Medulla oblongata (tissue), 1 donor: ENCODE measurements around the gene CDH23.

ENCODE experiments used
- DNase-seq: peaks from one replicate; pipeline ENCODE4 v3.0.0-alpha.2; 2015; ENCODE audit errors: extremely low spot score

Gene CDH23

DNA sequence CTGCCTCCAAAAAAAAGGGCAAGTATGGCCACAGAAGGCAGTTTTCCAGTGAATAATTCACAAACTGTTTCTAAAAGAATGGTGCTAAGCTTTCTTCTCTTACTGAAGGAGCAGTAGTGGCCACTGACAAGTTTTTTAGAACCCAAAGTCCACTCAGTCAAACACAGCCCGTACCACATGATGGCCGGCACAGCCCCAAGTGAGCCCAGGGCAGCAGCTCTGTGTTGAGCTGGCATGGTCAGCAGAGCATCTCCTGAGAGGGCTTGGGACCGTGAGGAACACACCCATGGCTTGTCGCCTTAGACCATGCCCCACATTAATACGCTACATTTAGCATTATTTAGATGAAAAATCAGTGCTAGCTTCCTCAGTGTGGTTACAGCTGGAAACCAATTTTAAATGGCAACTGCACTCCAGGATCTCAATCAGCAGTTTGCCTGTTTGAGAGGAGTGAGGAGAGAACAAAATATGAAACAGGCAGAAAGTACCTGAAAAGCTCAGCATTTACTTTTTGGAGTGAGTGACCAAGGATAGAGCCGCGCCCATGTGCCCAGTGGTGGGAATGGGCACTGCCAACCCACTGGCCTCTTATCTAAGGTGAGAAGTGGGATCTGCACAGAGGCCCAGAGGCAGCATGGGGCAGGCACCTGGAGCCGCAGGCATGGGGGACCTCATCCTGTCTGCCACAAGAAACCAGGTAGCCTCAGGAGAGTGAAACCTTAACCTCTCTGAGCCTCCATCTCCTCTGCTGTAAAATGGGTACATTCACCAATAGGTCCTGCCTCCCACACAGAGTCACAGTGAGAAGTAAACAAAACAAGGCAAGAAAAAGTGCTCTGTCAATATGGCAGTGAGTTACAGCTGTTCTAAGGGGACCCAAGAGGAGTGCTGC is 437.0 kb downstream of the CDH23 start:
- no peak for DNase-seq

- DNase-seq, result no peak
Measured at GRCh38 chr10:71834343-71834674, 437.6 kb downstream of the CDH23 start.

- DNase-seq, result peak; percentile 96
Measured at GRCh38 chr10:71835671-71836595, 439.2 kb downstream of the CDH23 start.

DNA sequence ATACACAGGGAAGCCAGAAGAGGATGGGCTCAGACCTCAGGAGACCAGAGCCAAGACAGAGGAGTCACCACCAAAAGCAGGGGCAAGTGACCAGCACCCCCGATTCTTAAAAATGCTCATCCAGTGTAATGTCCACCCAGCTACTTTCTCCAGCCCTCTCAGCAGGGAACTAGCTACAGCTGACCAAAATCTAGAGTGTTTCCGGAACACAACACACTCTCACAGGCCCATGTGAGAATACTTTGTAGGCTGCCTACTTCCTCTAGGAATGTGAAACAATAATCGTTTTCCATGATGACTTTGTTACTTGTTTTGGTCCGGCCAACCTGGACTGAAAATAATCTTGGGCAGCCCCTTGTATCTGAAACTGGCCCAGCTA is 439.9 kb downstream of the CDH23 start:
- DNase-seq, result no peak

GRCh38 chr10:71837098-71837827 is 440.5 kb downstream of the CDH23 start:
- no peak for DNase-seq

DNA sequence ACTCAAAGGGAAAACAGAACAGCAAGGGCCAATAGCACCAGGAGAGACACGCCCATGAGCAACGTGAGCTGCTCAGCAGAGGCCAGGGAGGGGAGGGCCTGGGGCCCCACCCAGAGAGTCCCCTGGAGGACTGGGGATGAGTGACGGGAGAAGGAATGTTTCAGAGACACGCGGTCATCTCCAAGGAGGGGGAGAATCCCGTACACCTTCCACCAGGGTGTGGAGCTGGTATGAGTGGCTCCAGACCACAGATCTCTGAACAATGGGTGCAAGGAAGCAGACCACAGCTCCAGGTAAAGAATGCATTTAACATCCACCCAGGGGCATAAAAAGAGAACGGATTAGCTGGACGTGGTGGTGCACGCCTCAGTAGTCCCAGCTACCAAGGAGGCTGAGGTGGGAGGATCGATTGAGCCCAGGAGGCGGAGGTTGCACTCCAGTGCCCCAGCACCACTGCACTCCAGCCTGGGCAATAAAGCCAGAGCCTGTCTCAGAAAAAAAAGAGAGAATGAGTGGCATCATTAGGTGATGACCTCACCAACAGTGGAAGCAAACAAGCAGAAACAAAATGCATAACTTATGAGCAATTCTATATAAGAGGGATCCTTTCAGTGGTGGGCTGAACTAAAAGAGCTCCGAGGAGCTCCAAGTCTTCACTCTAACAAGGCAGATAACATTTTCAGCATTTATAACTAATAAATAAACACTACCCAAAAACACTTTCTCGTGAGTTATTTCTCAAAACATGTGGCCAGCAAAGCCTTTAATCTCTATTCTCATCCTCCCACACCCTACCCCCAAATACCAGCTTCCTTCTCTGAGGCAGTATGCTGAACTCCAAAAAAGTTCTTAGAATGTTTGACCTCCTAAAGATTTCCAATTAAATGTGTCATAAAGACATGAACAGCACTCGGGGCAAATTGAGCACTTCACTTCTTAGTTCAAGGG is 441.8 kb downstream of the CDH23 start:
- no peak for DNase-seq

- DNase-seq, result peak; percentile 92
Measured at GRCh38 chr10:71840177-71840957, 443.6 kb downstream of the CDH23 start.

- peak; percentile 54 for DNase-seq
Measured at GRCh38 chr10:71840958-71841335, 444.2 kb downstream of the CDH23 start.

DNA sequence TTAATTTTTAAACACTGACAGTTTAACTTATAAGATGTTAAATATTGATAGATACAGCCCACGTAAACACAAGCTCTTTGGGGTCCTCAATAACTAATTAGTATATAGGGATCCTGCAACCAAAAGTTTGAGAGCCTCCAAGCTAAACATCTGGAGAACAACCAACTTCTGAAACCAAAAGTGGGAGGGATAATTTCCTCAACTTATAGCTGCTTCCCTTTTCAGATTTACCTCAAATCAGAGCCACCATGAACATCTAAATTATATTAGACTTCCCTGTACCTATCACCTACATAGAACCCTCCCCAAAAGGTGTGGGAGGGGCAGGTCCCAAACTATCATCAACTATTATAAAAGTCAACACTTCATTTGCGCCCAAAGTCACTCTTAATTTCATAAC is 445.7 kb downstream of the CDH23 start:
- no peak for DNase-seq

DNA sequence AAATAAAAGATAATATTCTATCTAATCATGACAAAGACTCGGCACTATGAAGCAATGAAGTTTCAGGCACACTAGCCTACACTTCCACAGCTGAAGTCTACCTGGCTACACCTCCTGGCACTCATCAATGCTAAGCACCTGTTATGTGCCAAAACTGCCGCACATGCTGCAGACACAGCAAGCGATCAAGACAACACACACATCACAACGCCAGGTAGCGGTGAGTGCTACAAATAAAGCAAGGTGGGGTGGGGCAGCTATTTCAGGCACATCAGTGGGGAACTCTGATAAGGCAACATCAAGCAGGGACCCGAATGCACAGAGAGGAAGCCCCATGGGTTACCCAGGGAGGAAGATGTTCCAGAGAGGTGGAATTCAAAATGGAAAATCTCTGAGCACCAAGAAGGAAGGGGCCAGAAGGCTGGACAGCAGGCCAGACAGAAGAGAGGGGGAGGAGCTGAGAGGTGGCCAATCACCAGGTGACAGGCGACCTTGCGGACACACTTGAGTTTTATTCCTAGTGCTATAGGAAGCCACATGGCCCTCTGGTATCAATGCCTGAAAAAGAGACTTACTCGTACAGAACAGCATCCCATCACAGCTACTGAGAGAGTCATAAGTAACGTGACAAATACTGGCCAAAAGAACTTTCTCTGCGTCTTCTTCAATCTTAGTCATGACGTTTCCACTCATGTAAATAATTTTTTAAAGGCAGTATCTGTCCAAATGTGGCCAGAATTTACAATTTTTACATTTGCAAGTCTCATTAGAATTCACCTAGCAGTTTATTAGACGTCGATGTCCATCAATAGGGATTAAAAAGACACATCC is 446.4 kb downstream of the CDH23 start:
- no peak for DNase-seq

- no peak for DNase-seq
Measured at GRCh38 chr10:71844084-71844483, 447.4 kb downstream of the CDH23 start.

DNA sequence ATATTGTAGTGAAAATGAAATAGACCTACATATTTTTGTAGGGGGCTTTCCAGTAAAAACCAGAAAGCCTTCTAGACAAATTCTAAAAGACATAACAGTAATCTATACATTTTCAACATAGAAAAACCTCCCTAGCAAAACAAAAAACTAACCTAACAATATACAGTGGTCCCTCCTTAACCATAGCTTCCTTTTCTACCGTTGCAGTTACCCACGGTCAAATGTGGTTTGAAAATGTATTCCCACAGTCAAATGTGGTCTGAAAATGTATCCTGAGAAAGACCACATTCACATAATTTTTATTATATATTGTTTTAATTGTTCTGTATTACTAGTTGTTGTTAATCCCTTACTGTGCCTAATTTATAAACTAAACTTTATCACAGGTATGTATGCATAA is 448.0 kb downstream of the CDH23 start:
- no peak for DNase-seq

DNA sequence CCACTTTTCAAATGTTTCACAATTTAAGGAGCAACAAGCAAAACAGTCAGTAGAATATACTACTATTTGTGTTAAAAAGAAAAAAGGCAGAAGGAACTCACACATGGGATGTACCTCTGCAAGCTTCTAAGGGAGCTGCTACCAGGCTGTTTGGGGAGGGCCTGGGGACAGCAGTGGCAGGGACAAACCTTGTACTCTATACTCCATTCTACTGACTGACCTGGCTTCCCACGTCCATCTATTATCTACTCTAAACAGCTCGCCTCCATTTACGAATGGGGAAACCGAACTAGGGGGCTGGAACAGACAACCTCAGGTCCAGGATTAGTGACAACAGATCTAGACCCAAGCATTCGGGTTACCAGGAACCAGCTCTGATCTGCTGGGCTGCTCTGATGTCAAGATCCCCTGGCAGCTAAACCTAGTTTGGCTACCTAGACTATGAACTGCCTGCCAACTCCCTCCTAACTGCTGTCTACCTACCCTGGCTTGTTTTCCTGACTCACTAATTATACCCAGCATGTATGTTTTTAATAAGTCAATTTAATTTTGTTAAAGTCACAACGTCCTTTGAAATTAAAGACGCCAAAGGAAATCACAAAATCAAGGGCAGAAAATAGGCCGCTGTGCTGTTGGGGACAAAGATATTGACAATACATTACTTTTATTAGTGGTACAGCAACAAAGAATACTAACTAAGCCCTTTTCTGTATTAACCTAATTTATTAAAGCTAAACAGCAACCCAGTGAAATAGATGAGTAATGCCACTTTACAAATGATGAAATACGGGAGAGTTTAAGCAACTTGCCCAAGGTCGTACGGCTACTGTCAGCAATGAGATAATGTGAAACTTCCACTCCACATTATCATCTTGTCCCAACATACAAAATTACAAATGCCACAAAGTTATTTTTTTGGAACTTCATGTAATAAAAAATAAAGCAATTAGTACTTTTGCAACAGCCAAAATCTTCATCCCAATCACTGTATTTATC is 449.0 kb downstream of the CDH23 start:
- DNase-seq, result no peak

DNA sequence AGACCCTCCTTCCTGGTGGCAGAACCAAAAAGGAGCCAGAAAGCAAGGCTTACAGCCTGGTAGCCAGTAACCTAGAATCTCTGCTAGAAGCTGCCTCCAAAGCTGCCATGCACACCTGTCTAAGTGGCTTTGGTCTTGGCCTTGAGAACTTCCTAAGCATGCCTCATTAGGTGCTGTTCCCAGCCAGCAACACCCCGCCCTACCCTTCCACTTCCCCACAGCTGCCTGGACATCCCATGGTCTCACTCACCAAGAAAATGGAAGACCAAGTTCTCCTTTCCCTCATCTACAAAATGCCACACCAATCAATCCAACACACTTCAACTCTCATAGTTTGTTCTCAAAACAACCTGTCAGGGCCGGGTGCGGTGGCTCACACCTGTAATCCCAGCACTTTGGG is 450.1 kb downstream of the CDH23 start:
- DNase-seq, result no peak

DNA sequence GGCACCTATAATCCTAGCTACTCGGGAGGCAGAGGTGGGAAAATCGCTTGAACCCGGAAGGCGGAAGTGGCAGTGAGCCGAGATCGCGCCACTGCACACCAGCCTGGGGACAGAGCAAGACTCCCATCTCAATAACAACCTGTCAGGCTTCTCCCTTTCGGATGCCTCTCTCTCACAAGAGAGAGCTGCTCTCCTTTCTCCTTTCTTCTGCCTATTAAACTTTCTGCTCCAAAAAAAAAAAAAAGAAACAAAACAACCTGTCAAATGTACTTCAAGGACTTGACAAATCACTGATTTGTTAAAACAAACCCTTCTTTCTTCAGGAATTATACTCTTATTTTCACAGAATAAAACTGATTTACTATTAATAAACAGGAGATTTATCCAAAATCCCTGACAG is 450.7 kb downstream of the CDH23 start:
- DNase-seq, result no peak

GRCh38 chr10:71848325-71849275 is 451.9 kb downstream of the CDH23 start:
- peak; percentile 41 for DNase-seq

- DNase-seq, result no peak
Measured at GRCh38 chr10:71849461-71849908, 452.8 kb downstream of the CDH23 start.
